Measurements from ENCODE around the gene ST6GAL1.

GRCh38 chr3:186921578-186921977, 8.7 kb upstream of the ST6GAL1 start:
- TF ChIP-seq POLR2A (IDR thresholded peaks at IDR 0.05) (no peak), CTCF (IDR thresholded peaks at IDR 0.05) (no peak)
